ENCODE data around the gene CA14.
"Not testable (repeated sequence)": the region's sequence is repeated elsewhere in the genome, so short reads cannot be mapped to it uniquely, and the experiment has no call there.

DNA sequence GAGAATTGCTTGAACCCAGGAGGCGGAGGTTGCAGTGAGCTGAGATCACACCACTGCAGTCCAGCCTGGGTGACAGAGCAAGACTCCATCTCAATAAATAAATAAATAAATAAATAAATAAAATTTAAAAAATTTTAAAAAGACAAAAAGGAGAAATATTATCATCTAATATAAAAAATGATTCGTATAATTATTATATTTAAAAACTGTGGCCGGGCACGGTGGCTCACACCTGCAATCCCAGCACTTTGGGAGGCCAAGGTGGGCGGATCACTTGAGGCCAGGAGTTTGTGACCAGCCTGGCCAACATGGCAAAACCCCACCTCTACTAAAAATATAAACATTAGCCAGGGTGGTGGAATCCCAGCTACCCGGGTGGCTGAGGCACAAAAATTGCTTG, 49.1 kb upstream of the CA14 start:
- TF ChIP-seq, protein P1, sequence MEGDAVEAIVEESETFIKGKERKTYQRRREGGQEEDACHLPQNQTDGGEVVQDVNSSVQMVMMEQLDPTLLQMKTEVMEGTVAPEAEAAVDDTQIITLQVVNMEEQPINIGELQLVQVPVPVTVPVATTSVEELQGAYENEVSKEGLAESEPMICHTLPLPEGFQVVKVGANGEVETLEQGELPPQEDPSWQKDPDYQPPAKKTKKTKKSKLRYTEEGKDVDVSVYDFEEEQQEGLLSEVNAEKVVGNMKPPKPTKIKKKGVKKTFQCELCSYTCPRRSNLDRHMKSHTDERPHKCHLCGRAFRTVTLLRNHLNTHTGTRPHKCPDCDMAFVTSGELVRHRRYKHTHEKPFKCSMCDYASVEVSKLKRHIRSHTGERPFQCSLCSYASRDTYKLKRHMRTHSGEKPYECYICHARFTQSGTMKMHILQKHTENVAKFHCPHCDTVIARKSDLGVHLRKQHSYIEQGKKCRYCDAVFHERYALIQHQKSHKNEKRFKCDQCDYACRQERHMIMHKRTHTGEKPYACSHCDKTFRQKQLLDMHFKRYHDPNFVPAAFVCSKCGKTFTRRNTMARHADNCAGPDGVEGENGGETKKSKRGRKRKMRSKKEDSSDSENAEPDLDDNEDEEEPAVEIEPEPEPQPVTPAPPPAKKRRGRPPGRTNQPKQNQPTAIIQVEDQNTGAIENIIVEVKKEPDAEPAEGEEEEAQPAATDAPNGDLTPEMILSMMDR (conservative IDR thresholded peaks at IDR 0.05; ENCODE audit: low read length): not testable (repeated sequence)
- TF ChIP-seq EZH2phosphoT487 (IDR thresholded peaks at IDR 0.05; ENCODE audit: borderline replicate concordance): not testable (repeated sequence)

Measured in Loucy (cell line).